Vagina (tissue), 2 donors: ENCODE data around the gene USF2.

Experiments
- POLR2A ChIP-seq, 2 donors: fragments of 450-650 bp; IDR thresholded peaks; one replicate each; pipeline ENCODE4 v1.6.1; 2017; ENCODE audit warnings: antibody characterized with exemption in 2 of 2, mild to moderate bottlenecking in 2 of 2, moderate library complexity in 2 of 2
- POLR2AphosphoS5 ChIP-seq, 2 donors: sonication (generic); formaldehyde crosslinking; IDR thresholded peaks; one replicate each; pipeline ENCODE4 v1.9.0; 2017; ENCODE audit warnings: antibody characterized with exemption in 2 of 2, mild to moderate bottlenecking in 2 of 2, low read depth in 1 of 2; ENCODE audit not compliant: insufficient read depth in 1 of 2
- TF ChIP-seq, protein P1 (sequence below), 3 experiments: fragments of 450-650 bp in 2 of 3; fragments of 200-600 bp in 1 of 3; sonication (generic) in 1 of 3; IDR thresholded peaks; one replicate each; pipeline ENCODE4 v1.5.1; 2017 to 2019; ENCODE audit warnings: antibody characterized with exemption in 3 of 3, mild to moderate bottlenecking in 2 of 3, moderate library complexity in 2 of 3

DNA sequence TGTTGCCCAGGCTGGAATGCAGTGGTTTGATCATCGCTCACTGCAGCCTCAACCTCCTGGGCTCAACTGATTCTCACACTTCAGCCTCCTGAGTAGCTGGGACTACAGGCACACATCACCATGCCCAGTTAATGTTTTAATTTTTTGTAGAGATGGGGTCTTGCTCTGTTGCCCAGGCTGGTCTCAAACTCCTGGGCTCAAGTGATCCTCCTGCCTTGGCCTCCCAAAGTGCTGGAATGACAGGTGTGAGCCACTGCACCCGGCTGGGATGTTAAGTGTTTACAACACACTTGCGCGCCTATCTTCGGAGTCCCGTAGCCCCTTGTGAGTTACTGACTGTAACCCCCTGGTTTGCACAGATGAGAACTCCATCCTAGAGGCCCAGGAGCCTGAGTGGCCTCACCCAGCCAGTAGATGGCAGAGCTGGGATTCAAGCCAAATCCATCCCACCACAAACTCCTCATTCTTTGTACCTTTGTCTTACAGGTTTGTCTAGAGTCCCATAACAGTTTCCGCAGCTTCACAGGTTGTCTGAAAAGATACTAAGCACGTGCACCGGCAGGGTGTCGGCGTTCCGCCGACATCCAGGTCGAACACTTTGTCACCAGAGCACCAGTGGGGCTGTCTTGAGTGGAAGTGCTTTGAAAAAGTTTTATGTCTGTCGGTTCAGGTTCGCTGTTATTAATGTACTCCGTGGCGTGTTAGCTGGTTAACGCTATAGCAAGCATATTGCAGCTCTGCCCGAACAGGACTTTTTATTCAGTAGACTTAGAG is 37.9 kb downstream of the USF2 start:
- TF ChIP-seq, protein P1, sequence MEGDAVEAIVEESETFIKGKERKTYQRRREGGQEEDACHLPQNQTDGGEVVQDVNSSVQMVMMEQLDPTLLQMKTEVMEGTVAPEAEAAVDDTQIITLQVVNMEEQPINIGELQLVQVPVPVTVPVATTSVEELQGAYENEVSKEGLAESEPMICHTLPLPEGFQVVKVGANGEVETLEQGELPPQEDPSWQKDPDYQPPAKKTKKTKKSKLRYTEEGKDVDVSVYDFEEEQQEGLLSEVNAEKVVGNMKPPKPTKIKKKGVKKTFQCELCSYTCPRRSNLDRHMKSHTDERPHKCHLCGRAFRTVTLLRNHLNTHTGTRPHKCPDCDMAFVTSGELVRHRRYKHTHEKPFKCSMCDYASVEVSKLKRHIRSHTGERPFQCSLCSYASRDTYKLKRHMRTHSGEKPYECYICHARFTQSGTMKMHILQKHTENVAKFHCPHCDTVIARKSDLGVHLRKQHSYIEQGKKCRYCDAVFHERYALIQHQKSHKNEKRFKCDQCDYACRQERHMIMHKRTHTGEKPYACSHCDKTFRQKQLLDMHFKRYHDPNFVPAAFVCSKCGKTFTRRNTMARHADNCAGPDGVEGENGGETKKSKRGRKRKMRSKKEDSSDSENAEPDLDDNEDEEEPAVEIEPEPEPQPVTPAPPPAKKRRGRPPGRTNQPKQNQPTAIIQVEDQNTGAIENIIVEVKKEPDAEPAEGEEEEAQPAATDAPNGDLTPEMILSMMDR (IDR thresholded peaks at IDR 0.05) = no peak
- TF ChIP-seq POLR2A (IDR thresholded peaks at IDR 0.05) (no peak), POLR2AphosphoS5 (IDR thresholded peaks at IDR 0.05; ENCODE audit: insufficient read depth in 1 of 2, low read depth in 1 of 2) (no peak)
